AG04449 (cell line): ENCODE results near the gene BACH2.
"Not testable (repeated sequence)": the region's sequence is repeated elsewhere in the genome, so short reads cannot be mapped to it uniquely, and the experiment has no call there.

Experiments
- CTCF ChIA-PET: fragments of 350-600 bp; formaldehyde crosslinking; extraction: SDS; loops from one replicate; lab custom pipeline; 2021; ENCODE audit warnings: antibody characterized with exemption; lab: Yijun Ruan, JAX
- POLR2A ChIA-PET: fragments of 400-600, 350-600 bp; formaldehyde crosslinking; extraction: SDS; loops from one replicate; lab custom pipeline; 2020; ENCODE audit warnings: antibody characterized with exemption, inconsistent platforms; lab: Yijun Ruan, JAX
- DNase-seq: peaks from one replicate; pipeline ENCODE4 v3.0.0-alpha.2; 2010; ENCODE audit warnings: low read depth, low spot score
- H3K4me3 ChIP-seq: 2 replicates; pipeline ENCODE4 v1.5.1; 2011; ENCODE audit warnings: low read depth, mild to moderate bottlenecking, control low read depth, low read length
- CTCF ChIP-seq: IDR thresholded peaks from one replicate; pipeline ENCODE4 v1.5.1; 2011; ENCODE audit warnings: mild to moderate bottlenecking, moderate library complexity, low read length, control low read depth, inconsistent platforms; ENCODE audit not compliant: insufficient read depth; ENCODE audit errors: missing control alignments

Gene BACH2

GRCh38 chr6:89976694-89977020 is 320.0 kb downstream of the BACH2 start:
- H3K4me3 ChIP-seq, result no peak overlapping the region
- no peak for TF ChIP-seq CTCF
- ChIA-PET CTCF (interaction anchor here (0.7 to 5.9 kb wide), 9 partner anchors 10 to 502 kb away, joined by 3 to 27 read pairs (median 4); no protein-coding TSS in a partner anchor), POLR2A (interaction anchor here (2.1 kb wide), 1 partner anchor 10 kb away, joined by 8 read pairs; no protein-coding TSS in a partner anchor)
- DNase-seq, result no peak

GRCh38 chr6:89975991-89976693 is 320.5 kb downstream of the BACH2 start:
- ChIA-PET POLR2A (no interaction called here), CTCF (interaction anchor here (1.2 to 7.8 kb wide), 8 partner anchors 10 to 503 kb away, joined by 3 to 60 read pairs (median 6); no protein-coding TSS in a partner anchor)
- no peak for DNase-seq

GRCh38 chr6:89975366-89975765 is 321.3 kb downstream of the BACH2 start:
- TF ChIP-seq CTCF, result no peak
- no peak for DNase-seq
- ChIA-PET POLR2A (no interaction called here), CTCF (interaction anchor here (1.4 to 7.8 kb wide), 7 partner anchors 10 to 504 kb away, joined by 4 to 60 read pairs (median 7); no protein-coding TSS in a partner anchor)
- H3K4me3 ChIP-seq, result no peak overlapping the region

More at GRCh38 chr6:89975991-89976693, 320.5 kb downstream of the BACH2 start:
- no peak for TF ChIP-seq CTCF
- H3K4me3 ChIP-seq, result no peak overlapping the region

- H3K4me3 ChIP-seq, result no peak overlapping the region
- ChIA-PET CTCF (interaction anchor here (1.4 to 7.8 kb wide), 6 partner anchors 12 to 504 kb away, joined by 4 to 60 read pairs (median 7); no protein-coding TSS in a partner anchor), POLR2A (no interaction called here)
- no peak for DNase-seq
- no peak for TF ChIP-seq CTCF
These were observed 321.8 kb downstream of the BACH2 start for GRCh38 chr6:89974834-89975233.

GRCh38 chr6:89972025-89972381 is 324.6 kb downstream of the BACH2 start:
- no peak for DNase-seq
- CTCF ChIA-PET, result interaction anchor here (1.2 to 7.8 kb wide), 5 partner anchors 32 to 507 kb away, joined by 3 to 60 read pairs (median 8); no protein-coding TSS in a partner anchor
- TF ChIP-seq CTCF, result no peak
- H3K4me3 ChIP-seq, result no peak overlapping the region
- POLR2A ChIA-PET, result no interaction called here

- DNase-seq, H3K4me3 ChIP-seq, POLR2A ChIA-PET: not testable (repeated sequence)
- CTCF ChIA-PET, result interaction anchor here (0.9 to 7.8 kb wide), 11 partner anchors 20 to 508 kb away, joined by 3 to 60 read pairs (median 4); no protein-coding TSS in a partner anchor
These were observed 325.2 kb downstream of the BACH2 start for GRCh38 chr6:89971338-89972024.
